ENCODE measurements around the gene SERAC1.

DNA sequence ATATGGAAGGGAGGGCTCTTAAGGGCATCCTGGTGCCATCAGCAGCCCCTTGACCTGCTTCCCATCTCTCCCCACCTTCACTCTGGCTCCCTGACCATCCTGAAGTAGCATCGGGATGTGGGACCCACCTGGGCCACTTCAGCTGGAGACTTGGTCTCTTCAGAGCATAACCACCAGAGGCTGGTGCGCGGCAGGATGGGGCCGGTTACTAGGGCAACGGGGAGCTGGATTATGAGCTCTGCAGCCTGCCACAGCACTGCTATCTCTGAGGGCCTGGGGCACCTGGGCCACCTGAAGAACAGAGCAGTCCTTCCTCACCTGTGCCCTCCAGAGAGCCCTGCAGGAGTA, 106.7 kb downstream of the SERAC1 start:
- TF ChIP-seq POLR2AphosphoS5 (IDR thresholded peaks at IDR 0.05; ENCODE audit: low read depth, low read length) = no peak
- TF ChIP-seq, protein P1, sequence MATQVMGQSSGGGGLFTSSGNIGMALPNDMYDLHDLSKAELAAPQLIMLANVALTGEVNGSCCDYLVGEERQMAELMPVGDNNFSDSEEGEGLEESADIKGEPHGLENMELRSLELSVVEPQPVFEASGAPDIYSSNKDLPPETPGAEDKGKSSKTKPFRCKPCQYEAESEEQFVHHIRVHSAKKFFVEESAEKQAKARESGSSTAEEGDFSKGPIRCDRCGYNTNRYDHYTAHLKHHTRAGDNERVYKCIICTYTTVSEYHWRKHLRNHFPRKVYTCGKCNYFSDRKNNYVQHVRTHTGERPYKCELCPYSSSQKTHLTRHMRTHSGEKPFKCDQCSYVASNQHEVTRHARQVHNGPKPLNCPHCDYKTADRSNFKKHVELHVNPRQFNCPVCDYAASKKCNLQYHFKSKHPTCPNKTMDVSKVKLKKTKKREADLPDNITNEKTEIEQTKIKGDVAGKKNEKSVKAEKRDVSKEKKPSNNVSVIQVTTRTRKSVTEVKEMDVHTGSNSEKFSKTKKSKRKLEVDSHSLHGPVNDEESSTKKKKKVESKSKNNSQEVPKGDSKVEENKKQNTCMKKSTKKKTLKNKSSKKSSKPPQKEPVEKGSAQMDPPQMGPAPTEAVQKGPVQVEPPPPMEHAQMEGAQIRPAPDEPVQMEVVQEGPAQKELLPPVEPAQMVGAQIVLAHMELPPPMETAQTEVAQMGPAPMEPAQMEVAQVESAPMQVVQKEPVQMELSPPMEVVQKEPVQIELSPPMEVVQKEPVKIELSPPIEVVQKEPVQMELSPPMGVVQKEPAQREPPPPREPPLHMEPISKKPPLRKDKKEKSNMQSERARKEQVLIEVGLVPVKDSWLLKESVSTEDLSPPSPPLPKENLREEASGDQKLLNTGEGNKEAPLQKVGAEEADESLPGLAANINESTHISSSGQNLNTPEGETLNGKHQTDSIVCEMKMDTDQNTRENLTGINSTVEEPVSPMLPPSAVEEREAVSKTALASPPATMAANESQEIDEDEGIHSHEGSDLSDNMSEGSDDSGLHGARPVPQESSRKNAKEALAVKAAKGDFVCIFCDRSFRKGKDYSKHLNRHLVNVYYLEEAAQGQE (IDR thresholded peaks at IDR 0.05; ENCODE audit: insufficient read depth in 1 of 2, low read depth in 2 of 2, low read length in 2 of 2) = no peak

Measured in PFSK-1 (cell line).